NK-92 (cell line): ENCODE data around the gene USP25.

Experiments used
- DNase-seq: peaks from one replicate; lab custom pipeline; 2025; ENCODE audit not compliant: unreplicated experiment; lab: John Stamatoyannopoulos, UW

USP25 gene

DNA sequence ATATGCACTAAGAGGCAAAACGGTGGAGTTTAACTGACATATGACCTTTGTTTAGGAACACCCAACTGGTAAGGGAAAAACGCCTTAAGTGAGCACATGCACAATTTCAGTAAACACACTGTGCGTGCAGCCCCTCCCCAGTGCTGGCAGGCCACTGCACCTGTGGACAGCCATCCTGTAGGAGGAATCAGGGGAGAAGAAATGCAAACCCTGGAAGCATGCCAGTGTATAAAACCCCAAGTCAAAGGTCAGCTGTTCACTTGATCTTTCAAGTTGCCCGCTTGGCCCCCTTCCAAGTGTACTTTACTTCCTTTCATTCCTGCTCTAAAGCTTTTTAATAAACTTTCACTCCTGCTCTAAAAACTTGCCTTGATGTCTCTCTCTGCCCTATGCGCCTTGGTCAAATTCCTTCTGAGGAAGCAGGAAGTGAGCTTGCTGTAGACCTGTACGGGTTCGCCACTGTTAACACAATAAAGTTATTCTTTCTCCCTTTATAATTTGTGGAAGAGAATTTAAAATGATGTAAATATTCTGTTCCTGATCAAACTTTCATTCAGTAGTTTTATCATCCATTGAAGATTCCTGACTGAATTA is 31.8 kb downstream of the USP25 start:
- DNase-seq: no peak

DNA sequence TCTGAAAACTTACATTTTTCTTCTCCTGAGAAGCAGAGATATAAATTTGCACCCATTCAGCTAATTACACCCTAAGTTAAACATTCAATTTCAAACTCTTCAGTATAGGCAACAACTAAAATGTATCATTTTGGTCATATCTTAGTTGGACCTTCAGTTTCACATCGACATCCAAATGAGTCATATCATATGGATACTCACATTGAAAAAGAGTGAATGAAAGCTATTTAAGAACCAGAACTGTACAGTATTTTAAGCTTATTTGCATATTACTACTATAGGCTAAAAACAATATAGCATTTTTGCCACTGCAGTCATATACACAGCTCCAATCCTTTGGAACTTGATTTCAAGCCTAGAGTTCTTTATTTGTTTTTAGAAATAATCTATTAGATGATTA is 33.6 kb downstream of the USP25 start:
- no peak for DNase-seq

DNA sequence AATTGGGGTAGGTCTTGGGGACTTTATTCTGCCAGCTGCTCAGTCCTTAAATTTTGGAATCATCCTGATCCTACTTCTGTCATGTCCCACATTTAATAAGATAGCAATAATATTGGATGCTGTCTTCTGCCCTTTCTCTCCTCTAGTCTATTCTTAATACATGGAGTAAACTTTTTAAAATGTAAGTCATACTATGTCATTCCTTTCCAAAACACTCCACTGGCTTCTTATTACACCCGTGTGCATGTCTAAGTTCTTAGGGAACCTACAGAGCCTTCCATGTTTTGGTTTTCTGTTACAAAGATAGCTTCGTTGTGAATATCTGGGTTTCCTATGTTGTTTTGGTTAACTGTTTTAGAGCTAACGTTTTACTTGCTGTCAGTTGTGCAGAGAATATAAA is 35.1 kb downstream of the USP25 start:
- DNase-seq: no peak

DNA sequence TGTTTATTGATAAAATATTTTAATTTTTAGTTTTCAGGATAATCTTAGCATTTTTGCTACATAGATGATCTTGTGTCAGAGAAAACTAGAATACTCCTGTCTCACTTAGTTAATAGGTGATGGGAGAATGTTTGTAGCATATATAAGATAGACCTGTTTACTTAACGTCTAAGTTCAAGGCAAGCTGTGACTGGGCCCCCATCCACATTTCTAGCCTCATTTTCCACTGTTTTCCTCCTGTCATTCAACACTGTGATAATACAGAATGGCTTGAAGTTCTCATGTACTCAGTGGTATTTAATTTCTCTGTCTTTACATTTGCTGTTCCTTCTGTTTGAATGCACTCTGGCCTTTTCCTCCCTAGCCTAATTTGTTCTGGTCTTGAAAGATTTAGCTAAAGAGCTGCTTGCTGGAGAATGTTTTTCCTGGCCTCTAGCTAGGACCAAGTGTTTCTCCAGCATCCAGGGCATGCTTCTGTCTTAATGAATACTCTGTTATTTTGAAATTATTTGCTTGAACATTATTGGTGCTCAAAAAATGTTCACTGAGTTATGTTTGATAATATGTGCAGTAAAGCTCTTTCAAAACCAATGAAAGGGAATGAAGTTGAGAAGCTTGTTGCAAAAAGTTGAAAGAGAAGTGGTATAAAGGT is 37.3 kb downstream of the USP25 start:
- DNase-seq: no peak

DNA sequence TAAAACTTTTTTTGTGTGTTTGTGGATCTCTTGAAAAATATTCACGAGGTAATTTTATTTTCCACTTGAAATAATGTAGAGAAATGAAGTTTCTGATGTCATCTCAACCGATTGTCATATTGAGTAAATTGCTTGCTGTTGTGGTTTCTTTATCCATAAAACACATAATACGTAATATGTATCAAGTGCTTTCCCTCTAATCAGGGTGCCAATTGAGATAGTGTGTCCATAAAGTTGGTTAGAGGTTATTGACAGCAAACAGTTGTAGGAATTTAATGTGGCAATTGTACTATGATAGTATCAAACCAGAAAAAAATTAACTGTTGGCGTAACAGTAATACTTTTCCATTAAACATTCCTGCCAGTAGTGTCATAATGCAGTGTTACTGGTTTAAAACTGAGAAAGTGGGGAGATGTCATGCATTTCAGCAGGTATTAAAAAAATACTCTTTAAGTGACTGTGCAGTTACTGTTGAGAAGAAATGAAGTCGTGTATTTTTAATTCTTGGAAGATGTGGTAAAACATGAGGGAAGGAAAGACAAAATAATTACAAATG is 38.3 kb downstream of the USP25 start:
- no peak for DNase-seq

DNA sequence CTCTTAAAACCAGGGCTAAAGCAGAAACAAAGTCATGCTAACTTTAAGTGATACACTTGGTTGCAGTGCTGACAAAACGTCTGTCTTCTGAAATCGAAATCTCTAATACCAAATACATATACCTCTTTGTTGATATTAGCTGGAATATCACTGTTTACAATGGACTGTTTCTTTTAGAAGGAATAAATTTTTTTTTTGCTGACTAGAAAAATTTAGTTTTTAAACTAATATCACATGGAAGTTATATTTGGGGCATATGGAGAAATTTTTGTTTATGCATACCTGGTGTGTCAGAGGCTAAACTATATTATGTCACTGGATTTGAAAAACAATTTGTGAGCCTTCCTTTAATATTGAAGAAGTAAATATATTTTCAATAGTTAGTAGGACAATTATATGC is 39.1 kb downstream of the USP25 start:
- no peak for DNase-seq

DNA sequence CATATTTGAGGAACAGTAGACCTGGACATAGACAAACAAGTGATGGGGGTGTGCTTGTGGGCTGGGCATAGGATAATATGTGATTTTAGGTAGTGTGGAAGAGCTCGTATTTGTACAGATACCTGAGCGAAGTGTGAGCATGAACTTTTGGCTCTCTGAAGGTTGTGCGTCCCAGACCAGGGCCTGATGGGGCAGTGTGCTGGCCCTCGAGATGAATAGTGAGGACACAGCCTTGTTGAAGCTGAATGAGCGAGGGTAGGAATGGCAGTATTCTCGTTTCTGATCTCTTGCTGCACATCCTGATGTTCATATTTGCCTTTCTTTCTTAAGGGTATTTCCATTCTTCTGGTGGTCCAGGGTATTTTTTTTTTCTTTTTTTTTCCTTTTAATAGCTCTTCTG is 41.5 kb downstream of the USP25 start:
- no peak for DNase-seq

DNA sequence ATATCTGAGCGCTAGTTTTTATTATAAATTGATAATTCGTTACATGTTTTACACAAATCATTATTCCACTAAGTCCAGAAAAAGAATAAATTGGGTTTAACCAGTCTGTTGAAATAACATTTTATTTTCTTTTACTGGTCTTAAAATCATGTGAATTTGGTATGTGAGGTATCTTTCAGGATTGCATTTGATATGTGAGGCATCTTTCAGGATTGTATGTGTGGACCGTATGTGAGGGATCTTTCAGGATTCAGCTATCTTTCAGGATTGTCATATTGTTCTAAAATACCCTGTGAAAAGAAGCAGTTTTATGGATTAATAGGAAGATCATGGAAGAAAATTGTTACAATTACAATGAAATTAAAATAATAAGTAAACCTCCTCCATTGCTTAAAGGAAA is 42.9 kb downstream of the USP25 start:
- DNase-seq: no peak

DNA sequence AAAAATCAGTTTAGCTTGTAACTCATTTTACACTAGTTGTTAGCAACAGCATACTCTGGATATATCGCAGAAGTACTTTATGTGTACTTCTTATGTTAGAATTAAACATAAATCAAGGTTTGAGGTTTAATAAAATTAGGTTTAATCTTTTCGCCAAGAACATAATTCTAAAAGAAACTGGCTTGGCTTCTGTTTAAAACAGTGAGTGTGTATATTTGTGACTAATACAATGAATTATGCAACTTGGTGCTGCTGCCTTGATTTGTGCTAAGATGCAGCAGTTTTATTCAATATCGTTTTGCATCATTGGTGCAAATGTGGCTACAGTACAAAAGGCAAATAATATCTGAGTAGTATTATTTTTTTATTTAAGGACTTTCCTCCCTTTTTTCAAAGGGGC is 44.8 kb downstream of the USP25 start:
- no peak for DNase-seq

DNA sequence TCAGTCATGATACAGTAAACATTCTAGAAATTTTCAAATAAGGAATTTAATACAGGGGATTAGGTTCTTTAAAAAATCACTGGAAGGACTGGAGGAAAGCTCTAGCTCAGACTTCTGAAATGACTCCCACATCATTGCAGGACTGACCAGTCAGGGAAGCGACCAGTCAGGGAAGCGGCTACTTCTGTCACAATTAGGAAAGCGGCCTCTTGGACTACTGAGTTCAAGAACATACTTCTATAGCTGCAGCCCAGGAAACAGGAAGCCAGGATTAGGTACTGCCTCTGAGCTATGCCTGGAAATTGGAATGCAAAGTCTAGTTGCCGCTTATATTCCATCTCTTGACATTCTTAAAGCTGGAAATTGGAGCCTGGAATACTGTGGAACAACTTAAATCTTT is 45.5 kb downstream of the USP25 start:
- no peak for DNase-seq

DNA sequence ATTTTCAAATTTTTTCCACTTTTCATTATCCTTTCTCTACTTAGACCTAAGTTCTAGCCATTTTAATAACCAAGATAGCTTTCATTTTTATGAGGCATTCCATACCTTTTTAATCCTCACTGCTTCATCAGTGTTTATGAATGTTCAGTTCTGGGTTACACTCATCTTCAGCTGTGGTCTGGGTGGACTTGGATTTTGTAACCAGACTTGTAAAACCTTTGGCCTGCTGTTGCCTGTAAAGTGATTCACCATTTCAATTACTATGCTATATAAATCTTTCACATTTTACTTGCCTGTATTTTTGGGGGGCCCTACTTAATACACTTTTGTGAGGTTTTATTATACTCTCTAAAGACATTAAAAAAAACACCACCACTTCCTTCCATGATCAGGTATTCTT is 46.2 kb downstream of the USP25 start:
- DNase-seq: no peak

DNA sequence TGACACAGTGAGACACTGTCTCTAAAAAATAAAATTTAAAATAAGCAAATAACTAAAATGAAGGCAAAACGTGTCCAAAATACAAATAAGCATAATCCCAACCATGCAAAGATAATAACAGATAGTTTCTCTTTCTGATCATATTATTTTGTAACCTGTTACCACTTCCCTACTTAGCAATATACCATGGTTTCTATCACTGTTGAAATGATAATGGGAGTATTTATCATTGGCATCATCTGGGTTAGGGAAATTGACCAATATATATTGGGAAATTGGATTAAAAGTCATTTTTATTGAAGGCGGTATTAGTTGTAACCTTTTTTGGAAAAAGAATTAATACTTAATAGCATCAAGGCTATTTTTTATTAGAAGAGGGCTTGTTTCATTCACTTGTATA is 47.0 kb downstream of the USP25 start:
- DNase-seq: no peak

DNA sequence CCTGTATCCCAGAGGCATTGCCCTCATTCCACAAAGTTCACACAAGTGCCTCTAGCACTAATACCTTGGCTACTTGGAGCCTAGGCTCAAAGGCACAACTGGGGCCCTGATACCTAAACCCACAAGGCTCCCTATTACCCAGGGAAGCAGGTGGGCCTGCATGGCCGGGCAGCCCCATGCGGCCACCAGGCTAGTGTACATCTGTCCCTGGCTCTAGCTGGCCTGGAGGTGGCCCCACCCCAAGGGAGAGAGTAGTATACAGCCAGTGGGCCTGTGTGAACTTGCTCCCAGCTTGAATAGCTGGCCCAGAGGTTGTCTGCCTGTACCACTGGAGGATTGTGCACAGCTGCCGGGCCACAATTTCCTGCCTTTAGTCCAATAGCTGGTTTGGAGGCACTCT is 52.2 kb downstream of the USP25 start:
- no peak for DNase-seq

DNA sequence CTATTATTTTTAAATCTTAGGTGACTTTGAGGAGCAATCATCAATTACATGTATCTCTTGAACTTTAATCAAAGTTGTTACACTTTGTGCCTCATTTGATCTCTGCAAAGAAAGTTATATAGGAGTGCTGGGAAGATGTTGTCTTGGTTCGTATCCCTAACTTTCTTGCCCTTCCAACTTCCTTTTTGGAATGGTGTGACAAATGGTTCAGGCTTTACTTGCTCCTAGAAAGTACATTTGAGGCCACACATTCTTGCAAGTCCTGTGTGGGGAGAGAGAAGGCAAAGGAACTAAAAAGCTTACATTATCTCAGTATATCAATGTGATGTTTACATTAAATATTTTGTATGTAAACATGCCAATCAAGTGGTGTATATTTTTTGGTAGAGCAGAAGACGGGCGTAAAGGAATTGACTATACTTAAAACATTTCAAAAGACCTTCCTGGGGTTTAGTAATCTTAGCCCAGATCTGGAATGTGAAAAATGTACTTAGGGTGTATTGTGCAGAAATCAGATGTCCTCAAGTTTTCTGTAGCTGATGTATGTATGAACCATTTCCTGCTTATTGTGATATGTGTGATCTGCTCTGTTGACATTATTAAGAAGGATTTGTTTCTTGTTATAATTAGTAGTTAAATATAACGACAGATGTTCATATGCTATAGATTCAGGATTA is 59.2 kb downstream of the USP25 start:
- DNase-seq: no peak

DNA sequence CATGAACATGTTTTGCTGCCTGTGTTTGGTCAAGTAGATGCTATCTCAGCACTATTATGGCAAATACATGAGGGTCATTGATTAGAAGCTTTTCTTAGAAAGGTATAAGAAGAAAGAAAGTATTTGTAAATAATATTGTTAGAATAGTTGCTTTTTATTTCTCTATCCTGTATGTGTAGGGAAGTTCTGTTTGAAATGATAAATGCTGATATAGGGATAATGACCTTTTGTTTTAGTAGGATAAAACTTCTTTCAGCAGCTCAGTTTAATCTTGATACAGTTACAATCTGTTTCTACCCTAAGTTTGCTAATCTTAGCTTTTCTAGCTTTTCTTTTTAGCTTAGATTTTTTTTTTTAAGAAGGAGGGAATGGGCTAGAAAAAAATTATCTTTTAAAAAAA is 63.3 kb downstream of the USP25 start:
- DNase-seq: no peak

DNA sequence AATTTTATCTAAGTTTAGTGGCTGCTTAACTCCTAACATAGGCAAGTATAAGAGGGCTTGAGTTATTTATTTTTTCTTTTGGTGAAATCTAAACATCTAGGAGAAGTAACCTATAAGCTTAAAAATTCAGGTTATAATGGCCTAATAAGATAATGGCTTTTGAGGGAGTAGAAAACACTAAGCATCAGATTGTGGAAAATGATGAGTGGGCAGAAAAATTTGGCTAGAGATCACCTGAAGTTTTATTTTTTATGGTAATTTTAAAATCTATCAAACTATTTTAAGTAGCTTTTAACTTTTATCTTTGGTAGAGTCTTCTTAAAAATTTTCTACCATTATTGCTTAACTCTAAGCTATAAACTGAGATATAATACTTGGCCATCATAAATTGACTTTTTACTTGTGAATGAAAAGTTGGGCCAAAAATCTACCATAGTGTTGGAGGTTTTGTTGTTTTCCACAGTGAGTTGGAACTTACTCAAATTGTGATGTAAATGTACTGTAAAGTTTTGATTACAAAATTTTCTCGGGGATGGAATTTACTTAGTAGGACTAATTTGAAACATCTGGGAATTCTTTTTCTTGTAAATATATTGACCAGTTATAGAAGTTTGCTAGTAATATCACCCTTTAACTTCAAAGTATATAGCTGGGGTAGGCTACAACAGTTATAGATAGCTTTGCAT is 63.9 kb downstream of the USP25 start:
- DNase-seq: no peak

DNA sequence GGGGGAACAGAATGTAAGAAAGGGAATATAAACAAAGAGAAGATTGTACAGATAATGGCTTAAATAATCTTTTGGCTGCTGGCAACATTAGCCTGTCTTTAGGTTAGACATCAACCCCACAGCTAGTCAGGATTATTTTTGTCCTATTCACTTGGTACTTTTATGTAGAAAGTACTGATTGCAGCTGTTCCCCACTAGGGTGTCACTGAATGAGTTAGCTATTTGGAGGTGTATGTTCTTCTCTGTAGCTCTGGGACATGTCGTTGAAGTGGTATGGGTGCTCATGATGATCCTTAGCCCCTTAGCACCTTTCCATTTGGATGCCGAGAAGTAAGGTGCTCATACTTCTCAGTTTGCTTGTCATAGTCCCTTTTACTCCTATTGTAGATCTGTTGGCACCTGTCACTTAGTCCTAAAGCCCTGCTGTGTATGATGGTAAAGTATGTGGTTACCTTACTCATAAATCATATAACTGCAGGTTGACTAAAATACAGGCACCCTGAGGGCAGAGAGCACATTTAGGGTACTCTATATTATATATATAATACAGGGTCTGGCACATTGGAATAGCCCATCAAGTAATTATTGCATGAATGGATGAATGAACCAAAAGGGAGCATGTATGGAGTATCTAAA is 64.6 kb downstream of the USP25 start:
- DNase-seq: no peak

DNA sequence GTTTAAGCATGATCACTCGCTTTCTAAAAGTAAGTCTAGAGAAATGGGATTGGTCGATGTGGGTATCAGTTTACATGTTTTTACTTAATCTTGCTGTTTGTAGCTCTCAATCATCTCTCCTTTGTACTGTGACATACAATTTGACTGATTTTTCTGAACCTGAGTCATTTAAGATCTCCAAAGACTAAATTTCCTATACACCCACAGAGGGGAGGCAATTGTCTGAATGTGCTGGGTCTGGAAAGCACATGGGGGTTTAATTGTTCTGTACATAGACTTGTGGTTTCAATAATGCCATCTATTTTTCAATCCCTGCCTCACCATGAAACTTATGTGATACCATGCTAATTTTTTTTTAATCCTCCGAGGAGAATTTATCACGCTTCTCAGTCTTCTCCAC is 65.8 kb downstream of the USP25 start:
- no peak for DNase-seq

DNA sequence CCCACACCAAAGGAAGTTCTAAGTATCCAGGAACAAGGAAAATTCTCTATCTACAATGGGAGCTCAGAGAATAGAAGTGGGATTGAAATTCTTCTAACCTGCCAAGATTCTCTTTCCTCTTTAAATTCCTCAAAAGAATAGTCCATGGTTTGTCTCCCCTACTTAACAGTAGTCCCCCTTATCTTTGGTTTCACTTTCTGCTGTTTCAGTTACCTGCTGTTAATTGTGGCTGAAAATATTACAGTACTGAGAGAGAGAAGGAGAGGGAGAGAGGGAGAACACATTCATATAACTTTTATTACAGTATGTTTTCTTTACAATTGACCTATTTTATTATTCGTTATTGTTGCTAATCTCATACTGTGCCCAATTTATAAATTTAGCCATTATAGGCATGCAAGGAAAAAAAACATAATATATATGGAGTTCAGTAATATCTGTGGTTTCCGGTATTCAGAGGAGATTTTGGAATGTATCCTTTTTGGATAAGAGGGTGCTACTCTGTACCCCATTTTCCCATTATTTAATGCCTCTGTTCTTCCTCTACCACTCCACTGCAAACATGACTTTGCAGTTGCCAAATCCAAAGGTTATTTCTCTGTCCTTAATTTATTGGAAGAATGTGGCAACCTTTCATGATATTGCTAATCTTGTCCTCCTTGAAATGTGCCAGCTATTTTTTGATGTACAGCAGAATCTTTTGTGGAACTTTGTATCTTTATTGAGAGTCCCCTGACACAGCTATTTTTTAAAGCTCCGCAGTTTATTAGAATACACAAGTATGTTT is 68.0 kb downstream of the USP25 start:
- no peak for DNase-seq

DNA sequence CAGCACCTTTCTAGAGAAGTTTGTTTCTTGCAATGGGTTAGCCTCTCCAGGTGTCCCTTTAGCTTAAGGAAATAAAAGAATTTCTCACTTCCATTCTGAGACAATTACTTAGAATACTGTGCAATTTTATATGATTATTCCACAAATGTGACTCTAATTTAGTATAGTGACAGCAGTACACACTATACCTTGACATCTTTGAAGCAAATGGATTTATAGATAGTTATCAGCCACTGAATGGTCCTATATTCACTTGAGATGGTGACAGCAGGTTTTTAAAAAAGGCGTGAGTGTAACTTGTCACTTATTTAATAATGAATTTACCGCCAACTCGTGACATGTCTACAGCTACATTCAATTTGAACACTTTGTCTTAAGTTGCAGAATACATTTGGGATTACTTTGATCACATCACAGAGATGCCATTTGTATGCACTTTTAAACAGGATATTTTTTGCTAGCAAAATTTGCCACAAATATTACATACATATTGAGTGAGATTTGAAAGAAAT is 71.6 kb downstream of the USP25 start:
- no peak for DNase-seq
